CD4-positive, alpha-beta T cell treated with Interleukin-15 for 4 hours (primary cell): Measurements from ENCODE around the gene PDE8B.
"Not testable (repeated sequence)": the region's sequence is repeated elsewhere in the genome, so short reads cannot be mapped to it uniquely, and the experiment has no call there.

ENCODE experiments used
- DNase-seq: peaks from one replicate; pipeline ENCODE4 v3.0.0-alpha.2; 2020; ENCODE audit warnings: low spot score

Gene PDE8B

DNA sequence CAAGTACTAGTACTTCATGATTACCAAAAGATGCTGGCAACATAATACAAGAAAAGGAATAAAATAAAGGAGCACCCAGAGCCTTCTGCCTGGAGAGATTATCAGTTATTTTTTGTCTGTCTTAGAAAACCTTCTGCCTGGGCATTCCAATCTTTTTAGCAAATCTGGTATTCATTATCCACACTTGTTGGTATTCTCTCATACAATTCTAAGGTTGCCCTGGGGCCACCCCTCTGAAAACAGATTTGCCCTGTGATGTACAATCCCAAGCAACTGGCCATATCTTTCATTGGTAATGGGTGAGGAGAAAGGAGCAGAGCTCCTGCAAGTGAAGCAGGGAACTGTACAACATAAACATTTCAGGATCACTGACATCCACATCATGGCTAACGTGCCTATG, 233.9 kb downstream of the PDE8B start:
- DNase-seq: no peak

DNA sequence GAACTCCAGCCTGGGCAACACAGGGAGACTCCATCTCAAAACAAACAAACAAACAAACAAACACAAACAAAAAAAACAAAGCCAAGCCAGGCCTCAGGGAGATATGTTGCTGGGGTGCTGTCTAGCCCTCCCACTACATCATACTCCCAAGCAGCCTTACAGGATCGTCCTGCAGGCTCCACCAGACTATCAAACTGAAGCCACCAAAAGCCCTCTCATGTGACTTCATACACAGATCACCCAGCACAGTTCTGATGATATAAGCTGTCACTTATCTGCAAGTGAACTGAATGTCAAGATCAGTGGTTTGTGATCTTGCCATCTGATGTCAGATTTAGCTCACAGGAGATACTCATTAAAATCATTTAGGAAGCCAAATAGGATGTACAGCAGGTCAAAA, 238.4 kb downstream of the PDE8B start:
- no peak for DNase-seq

DNA sequence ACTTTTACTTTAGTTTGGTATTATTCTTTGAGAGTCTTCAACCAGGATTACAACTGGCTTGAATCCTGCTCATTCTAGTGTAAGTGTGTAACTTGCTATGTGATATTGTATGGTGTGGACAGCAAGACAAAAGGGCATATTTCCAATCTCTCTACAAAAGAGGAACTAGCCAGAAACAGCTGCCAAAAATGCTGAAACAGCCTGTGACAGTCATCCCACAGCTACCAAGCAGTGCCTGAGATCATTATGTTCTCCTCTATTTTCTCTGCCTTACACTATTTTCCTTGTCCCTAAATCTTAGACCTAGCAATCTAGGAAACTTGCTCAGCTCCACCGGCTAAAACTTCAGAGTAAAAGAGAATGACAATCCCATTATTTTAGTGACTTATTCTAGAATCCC, 238.8 kb downstream of the PDE8B start:
- no peak for DNase-seq

DNA sequence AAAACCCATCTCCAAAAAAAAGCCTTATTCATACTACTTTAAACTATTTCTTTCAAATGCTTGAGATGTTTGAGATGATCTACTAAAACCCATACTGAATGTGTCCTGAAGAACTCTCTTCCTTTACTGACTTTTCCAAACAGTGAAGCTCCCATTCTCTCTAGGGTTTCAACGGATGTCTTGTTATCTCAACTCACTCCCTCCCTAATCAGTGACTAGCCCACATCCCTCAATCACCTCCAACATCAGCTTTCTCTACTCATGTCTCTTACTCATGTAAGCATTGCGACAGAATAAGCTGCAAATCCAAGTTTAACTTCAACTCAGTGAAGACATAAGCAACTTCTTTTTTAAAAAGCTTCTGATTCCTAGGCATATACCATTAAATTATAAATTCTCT, 239.5 kb downstream of the PDE8B start:
- no peak for DNase-seq

DNA sequence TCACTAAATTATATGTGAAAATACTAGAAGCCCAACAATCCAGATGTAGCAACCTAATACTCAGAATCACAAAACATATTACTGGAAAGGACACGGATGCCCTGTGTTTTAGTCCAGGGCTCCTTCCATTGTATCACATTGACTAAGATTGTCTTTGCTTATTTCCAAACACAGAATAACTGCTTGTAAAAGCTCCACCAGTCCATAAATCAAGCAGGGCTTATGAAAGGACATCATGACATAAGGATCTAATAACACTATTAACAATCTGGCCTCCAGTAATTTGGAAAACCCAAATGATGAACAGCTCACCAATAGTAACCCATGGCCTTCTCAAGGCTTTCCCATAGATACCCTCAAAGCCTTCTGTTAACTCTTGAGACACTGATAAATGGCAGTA, 241.9 kb downstream of the PDE8B start:
- no peak for DNase-seq

DNA sequence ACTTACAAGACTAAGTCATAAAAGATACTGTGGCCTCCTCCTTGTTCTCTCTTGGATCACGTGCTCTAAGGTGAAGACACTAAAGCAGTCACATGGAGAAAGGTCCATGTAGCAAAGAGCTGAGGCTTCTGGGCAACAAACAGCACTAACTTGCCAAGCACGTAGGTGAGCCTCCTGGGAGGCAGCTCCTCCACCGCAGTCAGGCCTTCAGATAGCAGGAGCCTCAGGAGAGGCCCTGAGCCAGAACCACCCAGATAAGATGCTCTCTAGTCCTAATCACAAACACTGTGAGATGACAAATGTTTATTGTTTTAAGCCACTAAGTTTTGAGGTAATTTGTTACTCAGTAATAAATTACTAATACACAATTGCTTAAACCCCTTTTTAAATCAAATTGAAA, 243.6 kb downstream of the PDE8B start:
- no peak for DNase-seq

DNA sequence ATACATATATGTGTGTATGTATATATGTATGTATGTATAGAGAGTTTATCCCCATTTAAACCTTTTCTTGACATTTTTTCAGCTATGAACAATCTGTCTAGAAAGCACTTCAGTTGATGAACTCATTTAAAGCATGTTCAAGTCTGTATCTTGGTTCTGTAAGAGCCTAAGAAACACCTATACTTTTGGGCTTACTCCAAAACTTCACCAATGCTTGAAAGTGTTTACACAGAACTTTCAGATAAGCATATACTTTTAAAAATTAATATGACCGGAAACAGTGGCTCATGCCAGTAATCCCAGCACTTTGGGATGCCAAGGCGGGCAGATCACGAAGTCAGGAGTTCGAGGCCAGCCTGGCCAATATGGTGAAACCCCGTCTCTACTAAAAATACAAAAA, 250.8 kb downstream of the PDE8B start:
- no peak for DNase-seq

DNA sequence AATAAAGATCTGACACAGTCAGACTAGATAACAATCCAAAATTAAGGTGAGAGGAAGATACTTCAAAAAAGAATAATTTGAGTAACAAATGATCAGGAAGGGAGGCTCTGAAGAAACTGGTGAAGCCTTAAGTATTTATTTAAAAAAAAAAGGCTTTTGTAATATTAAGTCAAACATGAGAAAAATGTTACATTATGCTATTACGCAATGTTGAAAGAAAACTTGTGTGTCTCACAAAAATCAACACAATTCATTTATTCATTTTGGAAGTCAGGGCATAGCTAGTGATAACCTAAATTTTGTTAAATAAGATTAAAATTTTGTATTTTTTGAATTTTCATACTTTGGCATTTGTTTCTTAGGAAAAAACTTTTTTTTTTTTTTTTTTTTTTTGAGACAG, 253.4 kb downstream of the PDE8B start:
- DNase-seq: no peak

DNA sequence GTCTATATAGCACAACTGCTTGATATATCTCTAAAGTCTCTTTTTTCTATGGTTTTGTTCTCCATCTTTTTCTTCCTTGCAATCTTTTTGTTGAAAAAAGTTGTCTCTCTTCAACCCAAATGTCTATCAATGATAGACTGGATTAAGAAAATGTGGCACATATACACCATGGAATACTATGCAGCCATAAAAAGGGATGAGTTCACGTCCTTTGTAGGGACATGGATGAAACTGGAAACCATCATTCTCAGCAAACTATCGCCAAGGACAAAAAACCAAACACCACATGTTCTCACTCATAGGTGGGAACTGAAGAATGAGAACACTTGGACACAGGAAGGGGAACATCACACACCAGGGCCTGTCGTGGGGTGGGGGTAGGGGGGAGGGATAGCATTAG, 258.4 kb downstream of the PDE8B start:
- not testable (repeated sequence) for DNase-seq

DNA sequence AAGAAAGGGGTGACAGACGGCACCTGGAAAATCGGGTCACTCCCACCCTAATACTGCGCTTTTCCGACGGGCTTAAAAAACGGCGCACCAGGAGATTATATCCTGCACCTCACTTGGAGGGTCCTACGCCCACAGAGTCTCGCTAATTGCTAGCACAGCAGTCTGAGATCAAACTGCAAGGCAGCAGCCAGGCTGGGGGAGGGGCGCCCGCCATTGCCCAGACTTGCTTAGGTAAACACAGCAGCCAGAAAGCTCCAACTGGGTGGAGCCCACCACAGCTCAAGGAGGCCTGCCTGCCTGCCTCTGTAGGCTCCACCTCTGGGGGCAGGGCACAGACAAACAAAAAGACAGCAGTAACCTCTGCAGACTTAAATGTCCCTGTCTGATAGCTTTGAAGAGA, 264.6 kb downstream of the PDE8B start:
- DNase-seq: not testable (repeated sequence)
